Fibroblast of mammary gland (primary cell): Measurements from ENCODE around the gene TPP1.

ENCODE experiments used
- DNase-seq: peaks from one replicate; pipeline ENCODE4 v3.0.0-alpha.2; 2010; ENCODE audit warnings: low read depth
- H3K4me3 ChIP-seq: 2 replicates; pipeline ENCODE4 v1.5.1; 2011; ENCODE audit warnings: low read depth, mild to moderate bottlenecking, low read length, moderate library complexity; ENCODE audit not compliant: control insufficient read depth
- CTCF ChIP-seq: conservative IDR thresholded peaks from 2 replicates; pipeline ENCODE4 v1.5.1; 2011; ENCODE audit warnings: low read depth, low read length, inconsistent platforms; ENCODE audit not compliant: control insufficient read depth, insufficient read depth

The TPP1 gene

GRCh38 chr11:6629573-6629891 lies 10.3 kb upstream of the TPP1 start:
- no peak for TF ChIP-seq CTCF
- H3K4me3 ChIP-seq = no peak overlapping the region
- DNase-seq = no peak

GRCh38 chr11:6628526-6628925 lies 9.3 kb upstream of the TPP1 start:
- no peak for DNase-seq
- no peak for TF ChIP-seq CTCF
- no peak overlapping the region for H3K4me3 ChIP-seq

- H3K4me3 ChIP-seq = no peak overlapping the region
- TF ChIP-seq CTCF = no peak
- DNase-seq = no peak
These were observed 8.6 kb upstream of the TPP1 start for GRCh38 chr11:6627762-6628241.

- TF ChIP-seq CTCF = no peak
- DNase-seq = no peak
- no peak overlapping the region for H3K4me3 ChIP-seq
These were observed 7.9 kb upstream of the TPP1 start for GRCh38 chr11:6626971-6627761.

- TF ChIP-seq CTCF = no peak
- H3K4me3 ChIP-seq = no peak overlapping the region
- no peak for DNase-seq
These were observed 6.7 kb upstream of the TPP1 start for GRCh38 chr11:6625832-6626420.

GRCh38 chr11:6625156-6625831 lies 6.1 kb upstream of the TPP1 start:
- DNase-seq = no peak
- H3K4me3 ChIP-seq = no peak overlapping the region
- TF ChIP-seq CTCF = no peak
